Panc1 (cell line): ENCODE measurements around the gene GGT5. TPM values are rescaled to one million over a fixed set of nuclear protein-coding genes. Genes with fewer than 3 reads are reported as not detected.
"Not testable (repeated sequence)": the region's sequence is repeated elsewhere in the genome, so short reads cannot be mapped to it uniquely, and the experiment has no call there.

Source experiments
- ATAC-seq: fragments of 200-7000 bp; cut with Tn5 transposase; 2 replicates; pipeline ENCODE4 v1.9.1; 2020; ENCODE audit warnings: mild to moderate bottlenecking, moderate library complexity
- BruUV-seq: library from RNA; stranded (reverse); fragments of 400-500 nt; replicated peaks from 2 replicates; lab custom pipeline; 2021; lab: Mats Ljungman, UMichigan
- CTCF ChIA-PET: fragments of 300-600 bp; sonication (Branson Sonifier 250); formaldehyde crosslinking; loops from one replicate; lab custom pipeline; 2022; ENCODE audit warnings: antibody characterized with exemption; lab: Charles Lee
- POLR2A ChIA-PET: fragments of 300-600 bp; sonication (Branson Sonifier 250); formaldehyde crosslinking; loops from one replicate; lab custom pipeline; 2022; ENCODE audit warnings: antibody characterized with exemption; lab: Charles Lee
- DNase-seq: peaks from one replicate; pipeline ENCODE4 v3.0.0-alpha.2; 2010; ENCODE audit warnings: low read depth, low spot score
- H3K27ac ChIP-seq: 2 replicates; pipeline ENCODE4 v1.5.1; 2011; ENCODE audit warnings: mild to moderate bottlenecking, low read length, inconsistent platforms
- H3K27me3 ChIP-seq: fragments of 200-500 bp; sonication (Bioruptor generic); 2 replicates; pipeline ENCODE4 v1.6.0; 2014; ENCODE audit warnings: low read length, inconsistent platforms; ENCODE audit not compliant: control insufficient read depth, insufficient read depth
- H3K36me3 ChIP-seq: fragments of 200-500 bp; sonication (Bioruptor generic); 2 replicates; pipeline ENCODE4 v1.5.1; 2014; ENCODE audit warnings: inconsistent platforms, mild to moderate bottlenecking, low read length, moderate library complexity; ENCODE audit not compliant: control insufficient read depth, insufficient read depth
- H3K4me1 ChIP-seq: 2 replicates; pipeline ENCODE4 v1.5.1; 2011; ENCODE audit warnings: inconsistent platforms, mild to moderate bottlenecking, low read length, moderate library complexity; ENCODE audit not compliant: control insufficient read depth, insufficient read depth
- H3K4me3 ChIP-seq, 2 experiments: 2 replicates each; pipeline ENCODE4 v1.5.1; 2011 to 2012; ENCODE audit warnings: low read depth in 2 of 2, low read length in 2 of 2, mild to moderate bottlenecking in 2 of 2, inconsistent platforms in 1 of 2, moderate library complexity in 1 of 2
- H3K9me3 ChIP-seq: fragments of 200-500 bp; sonication (Bioruptor generic); 2 replicates; pipeline ENCODE4 v1.5.1; 2014; ENCODE audit warnings: low read depth, mild to moderate bottlenecking, inconsistent platforms, low read length, moderate library complexity; ENCODE audit not compliant: control insufficient read depth, insufficient read depth
- CTCF ChIP-seq: fragments of 450-650 bp; IDR thresholded peaks from 2 replicates; pipeline ENCODE4 v1.5.1; 2017; ENCODE audit warnings: mild to moderate bottlenecking
- POLR2AphosphoS5 ChIP-seq: IDR thresholded peaks from 2 replicates; pipeline ENCODE4 v1.6.1; 2012; ENCODE audit warnings: mild to moderate bottlenecking, low read depth, low read length, moderate library complexity
- REST ChIP-seq, 2 experiments: IDR thresholded peaks; 2 replicates each; pipeline ENCODE4 v1.6.1; 2011 to 2012; ENCODE audit warnings: low read depth in 2 of 2, control low read depth in 1 of 2, low read length in 1 of 2, mild to moderate bottlenecking in 1 of 2, moderate library complexity in 1 of 2; ENCODE audit not compliant: insufficient read depth in 1 of 2
- SIN3A ChIP-seq: IDR thresholded peaks from 2 replicates; pipeline ENCODE4 v1.6.1; 2012; ENCODE audit warnings: low read depth, mild to moderate bottlenecking, low read length, moderate library complexity, borderline replicate concordance; ENCODE audit not compliant: insufficient read depth
- TCF7L2 ChIP-seq: IDR thresholded peaks from 2 replicates; pipeline ENCODE4 v1.6.1; 2011; ENCODE audit warnings: mild to moderate bottlenecking, low read depth, low read length, inconsistent platforms
- in situ Hi-C: cut with HindIII; loops from 2 replicates; pipeline ENCODE4 v1.10.0; 2016; ENCODE audit warnings: low sequenced_read_pairs, low pct_unique_long_range_greater_than_20kb
- intact Hi-C: fragments of 100-400 bp; cut with micrococcal nuclease; formaldehyde crosslinking; loops from one replicate; pipeline ENCODE4 v1.10.0; 2022; ENCODE audit not compliant: unreplicated experiment
- total RNA-seq: library from RNA; stranded (reverse); gene quantifications from one replicate; pipeline ENCODE4 v1.2.1, GENCODE V29; 2021; ENCODE audit not compliant: unreplicated experiment

GGT5 gene
- total RNA-seq, 1 experiment from 2014 or later: 3.6 TPM

- intact Hi-C loops, POLR2A ChIA-PET, DNase-seq, BruUV-seq, H3K9me3 ChIP-seq, in situ Hi-C loops, ATAC-seq, H3K36me3 ChIP-seq, H3K4me3 ChIP-seq, H3K27me3 ChIP-seq: not testable (repeated sequence)
- CTCF ChIA-PET: interaction anchor here (0.5 to 0.6 kb wide), 2 partner anchors 31 to 567 kb away, joined by 3 to 5 read pairs; no protein-coding TSS in a partner anchor
- Histone ChIP-seq H3K4me1 (peaks cover 24% of the 10 kb centered on the region), H3K27ac (peak overlapping the region; percentile 29; the same call in 1 of the 2 replicates)
Measured at GRCh38 chr22:24211716-24212115, 33.2 kb downstream of the GGT5 start.

GRCh38 chr22:24210409-24210808 is 34.5 kb downstream of the GGT5 start:
- BruUV-seq, POLR2A ChIA-PET, H3K27me3 ChIP-seq, H3K9me3 ChIP-seq, in situ Hi-C loops, intact Hi-C loops, H3K36me3 ChIP-seq, H3K4me3 ChIP-seq, ATAC-seq, DNase-seq: not testable (repeated sequence)
- CTCF ChIA-PET: interaction anchor here (0.7 kb wide), 1 partner anchor 316 kb away, joined by 3 read pairs; no protein-coding TSS in a partner anchor
- H3K4me1 ChIP-seq: peaks cover 27% of the 10 kb centered on the region
- H3K27ac ChIP-seq: peak overlapping the region; percentile 98; the same call in 1 of the 2 replicates

GRCh38 chr22:24209687-24210086 is 35.2 kb downstream of the GGT5 start:
- intact Hi-C loops: no loop called here
- no peak for ATAC-seq
- no TSS peak for BruUV-seq
- ChIA-PET CTCF (no interaction called here), POLR2A (no interaction called here)
- H3K4me1 ChIP-seq: peaks cover 27% of the 10 kb centered on the region
- H3K9me3 ChIP-seq: peaks cover 8% of the 10 kb centered on the region; the same call in 1 of the 2 replicates
- no peaks in the 10 kb centered on the region for H3K36me3 ChIP-seq
- in situ Hi-C loops: no loop called here
- no peaks in the 10 kb centered on the region for H3K27me3 ChIP-seq
- TF ChIP-seq TCF7L2 (no peak), REST (IDR thresholded peaks at IDR 0.05; ENCODE audit: insufficient read depth in 1 of 2, low read depth in 2 of 2, low read length in 1 of 2) (no peak), POLR2AphosphoS5 (no peak), SIN3A (no peak), CTCF (no peak)
- peak overlapping the region; percentile 98 for H3K27ac ChIP-seq
- no peak overlapping the region for H3K4me3 ChIP-seq
- DNase-seq: no peak
